ENCODE results near the gene MIDN.
"Not testable (repeated sequence)": the region's sequence is repeated elsewhere in the genome, so short reads cannot be mapped to it uniquely, and the experiment has no call there.

The MIDN gene

GRCh38 chr19:1246265-1247087 is 1.9 kb upstream of the MIDN start:
- DNase-seq = not testable (repeated sequence)

- no peak for DNase-seq
Measured at GRCh38 chr19:1247748-1248138, 640 bp upstream of the MIDN start.

- DNase-seq = no peak
Measured at GRCh38 chr19:1248786-1249297, 459 bp downstream of the MIDN start.

GRCh38 chr19:1249298-1249989 is 1.1 kb downstream of the MIDN start:
- DNase-seq = peak; percentile 96

GRCh38 chr19:1249990-1250436 is 1.6 kb downstream of the MIDN start:
- no peak for DNase-seq

- DNase-seq = peak; percentile 44
Measured at GRCh38 chr19:1250437-1251260, 2.3 kb downstream of the MIDN start.

- peak; percentile 78 for DNase-seq
Measured at GRCh38 chr19:1251330-1252220, 3.2 kb downstream of the MIDN start.

GRCh38 chr19:1252221-1252820 is 3.9 kb downstream of the MIDN start:
- DNase-seq = peak; percentile 97

- DNase-seq = peak; percentile 97
Measured at GRCh38 chr19:1252821-1253513, 4.6 kb downstream of the MIDN start.

GRCh38 chr19:1253514-1254080 is 5.2 kb downstream of the MIDN start:
- no peak for DNase-seq

- DNase-seq = no peak
Measured at GRCh38 chr19:1254081-1254527, 5.7 kb downstream of the MIDN start.

GRCh38 chr19:1254530-1255185 is 6.3 kb downstream of the MIDN start:
- DNase-seq = no peak

- no peak for DNase-seq
Measured at GRCh38 chr19:1255186-1256161, 7.1 kb downstream of the MIDN start.

GRCh38 chr19:1256646-1257474 is 8.5 kb downstream of the MIDN start:
- DNase-seq = no peak

- DNase-seq = no peak
Measured at GRCh38 chr19:1257475-1258162, 9.2 kb downstream of the MIDN start.

- no peak for DNase-seq
Measured at GRCh38 chr19:1258163-1258492, 9.7 kb downstream of the MIDN start.

GRCh38 chr19:1258707-1259205 is 10.4 kb downstream of the MIDN start:
- no peak for DNase-seq
